Peyer's patch (tissue), 4 donors: ENCODE data around the gene FAM200C.

Experiments
- POLR2A ChIP-seq, 2 donors: fragments of 450-650 bp; IDR thresholded peaks; one replicate each; pipeline ENCODE4 v1.5.1; 2017; ENCODE audit warnings: antibody characterized with exemption in 2 of 2, mild to moderate bottlenecking in 2 of 2, moderate library complexity in 2 of 2
- TF ChIP-seq, protein P1 (sequence below), 6 experiments: fragments of 450-650 bp in 4 of 6; fragments of 200-600 bp in 2 of 6; sonication (generic) in 1 of 6; IDR thresholded peaks; one replicate each; pipeline ENCODE4 v1.5.1; 2017 to 2019; ENCODE audit warnings: antibody characterized with exemption in 6 of 6, mild to moderate bottlenecking in 3 of 6, moderate library complexity in 1 of 6

DNA sequence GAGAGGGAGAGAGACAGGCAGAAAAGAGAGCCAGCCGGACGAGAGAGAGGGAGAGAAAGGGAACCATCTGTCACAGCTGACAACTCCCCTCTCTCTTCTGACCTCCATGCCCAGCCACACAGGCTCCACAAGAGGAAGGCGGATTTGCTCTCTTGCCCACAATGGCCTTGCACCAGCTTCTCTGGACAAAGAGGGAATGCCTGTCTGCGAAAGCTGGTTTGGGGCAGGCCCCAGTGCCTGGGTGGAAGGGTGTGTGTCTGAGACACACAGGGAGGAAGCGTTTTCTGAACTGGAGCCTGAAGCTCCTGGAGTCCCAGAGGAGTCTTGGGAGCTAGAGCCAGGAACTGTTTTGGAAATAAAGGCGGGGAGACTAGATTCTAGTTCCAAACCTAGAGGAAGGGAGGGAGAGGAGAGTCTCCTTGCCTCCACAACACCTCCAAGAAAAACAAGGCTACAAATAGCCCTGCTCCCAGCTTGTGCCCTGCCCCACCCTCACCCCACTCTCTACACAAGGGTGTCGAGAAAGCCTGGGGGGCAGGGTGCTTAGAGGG, 41.9 kb downstream of the FAM200C start:
- TF ChIP-seq, protein P1, sequence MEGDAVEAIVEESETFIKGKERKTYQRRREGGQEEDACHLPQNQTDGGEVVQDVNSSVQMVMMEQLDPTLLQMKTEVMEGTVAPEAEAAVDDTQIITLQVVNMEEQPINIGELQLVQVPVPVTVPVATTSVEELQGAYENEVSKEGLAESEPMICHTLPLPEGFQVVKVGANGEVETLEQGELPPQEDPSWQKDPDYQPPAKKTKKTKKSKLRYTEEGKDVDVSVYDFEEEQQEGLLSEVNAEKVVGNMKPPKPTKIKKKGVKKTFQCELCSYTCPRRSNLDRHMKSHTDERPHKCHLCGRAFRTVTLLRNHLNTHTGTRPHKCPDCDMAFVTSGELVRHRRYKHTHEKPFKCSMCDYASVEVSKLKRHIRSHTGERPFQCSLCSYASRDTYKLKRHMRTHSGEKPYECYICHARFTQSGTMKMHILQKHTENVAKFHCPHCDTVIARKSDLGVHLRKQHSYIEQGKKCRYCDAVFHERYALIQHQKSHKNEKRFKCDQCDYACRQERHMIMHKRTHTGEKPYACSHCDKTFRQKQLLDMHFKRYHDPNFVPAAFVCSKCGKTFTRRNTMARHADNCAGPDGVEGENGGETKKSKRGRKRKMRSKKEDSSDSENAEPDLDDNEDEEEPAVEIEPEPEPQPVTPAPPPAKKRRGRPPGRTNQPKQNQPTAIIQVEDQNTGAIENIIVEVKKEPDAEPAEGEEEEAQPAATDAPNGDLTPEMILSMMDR (IDR thresholded peaks at IDR 0.05), result no peak
- TF ChIP-seq POLR2A (IDR thresholded peaks at IDR 0.05), result no peak
